ENCODE results near the gene MARCHF2. TPM values are rescaled to one million over a fixed set of nuclear protein-coding genes. Genes with fewer than 3 reads are reported as not detected.
"Not testable (repeated sequence)": the region's sequence is repeated elsewhere in the genome, so short reads cannot be mapped to it uniquely, and the experiment has no call there.

Gene MARCHF2, protein sequence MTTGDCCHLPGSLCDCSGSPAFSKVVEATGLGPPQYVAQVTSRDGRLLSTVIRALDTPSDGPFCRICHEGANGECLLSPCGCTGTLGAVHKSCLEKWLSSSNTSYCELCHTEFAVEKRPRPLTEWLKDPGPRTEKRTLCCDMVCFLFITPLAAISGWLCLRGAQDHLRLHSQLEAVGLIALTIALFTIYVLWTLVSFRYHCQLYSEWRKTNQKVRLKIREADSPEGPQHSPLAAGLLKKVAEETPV
- 10 to 100 TPM; 14.5 to 16.0 TPM for total RNA-seq

- no peaks in the 10 kb centered on the region for H3K36me3 Mint-ChIP-seq
- ChIA-PET POLR2A (interaction anchor here (0.7 to 2.3 kb wide), 5 partner anchors 28 to 101 kb away, joined by 3 to 16 read pairs (median 7); partner anchors contain the start of genes HNRNPM and ZNF414), CTCF (interaction anchor here (0.7 to 6.2 kb wide), 30 partner anchors 8 to 229 kb away, joined by 3 to 84 read pairs (median 4); partner anchors contain the start of genes HNRNPM, KANK3, MYO1F and ZNF414)
- DNase-seq, result peak; percentile 98
- H3K9me3 Mint-ChIP-seq, result no peaks in the 10 kb centered on the region
- intact Hi-C loops (cut with micrococcal nuclease), result loop anchor here (1.0 to 2.0 kb wide), 4 partner anchors 23 to 168 kb away; partner anchors contain the start of genes HNRNPM and RAB11B
- peaks cover 11% of the 10 kb centered on the region for H3K4me1 Mint-ChIP-seq (ENCODE audit: low read depth)
- H3K27me3 Mint-ChIP-seq, result no peaks in the 10 kb centered on the region
- no peak within 1 kb of the TSS for H3K27ac Mint-ChIP-seq
- H3K4me3 Mint-ChIP-seq, result peak within 1 kb of the TSS; percentile 67
These were observed at the start of gene MARCHF2 for GRCh38 chr19:8412783-8413628. MARCHF2 (plus strand) TSS chr19:8413305; CDS start chr19:8421841, 8,536 bp downstream.

- peaks cover 25% of the 10 kb centered on the region for H3K4me1 Mint-ChIP-seq (ENCODE audit: low read depth)
- H3K4me3 Mint-ChIP-seq, result peak within 1 kb of the TSS; percentile 68
- peak; percentile 77 for DNase-seq
- peak within 1 kb of the TSS; percentile 64 for H3K27ac Mint-ChIP-seq
- CTCF ChIA-PET, result interaction anchor here (0.7 to 4.2 kb wide), 7 partner anchors 10 to 226 kb away, joined by 3 to 17 read pairs (median 3); no protein-coding TSS in a partner anchor
- H3K9me3 Mint-ChIP-seq, result no peaks in the 10 kb centered on the region
- intact Hi-C loops (cut with micrococcal nuclease), result no loop called here
- H3K27me3 Mint-ChIP-seq, result peaks cover 43% of the 10 kb centered on the region
- POLR2A ChIA-PET, result no interaction called here
- no peaks in the 10 kb centered on the region for H3K36me3 Mint-ChIP-seq
These were observed 49.0 kb upstream of the MARCHF2 start, which contains the start of gene ANGPTL4 for GRCh38 chr19:8363803-8364771. ANGPTL4 (plus strand) TSS chr19:8364155; CDS start chr19:8364322, 167 bp downstream.

DNA sequence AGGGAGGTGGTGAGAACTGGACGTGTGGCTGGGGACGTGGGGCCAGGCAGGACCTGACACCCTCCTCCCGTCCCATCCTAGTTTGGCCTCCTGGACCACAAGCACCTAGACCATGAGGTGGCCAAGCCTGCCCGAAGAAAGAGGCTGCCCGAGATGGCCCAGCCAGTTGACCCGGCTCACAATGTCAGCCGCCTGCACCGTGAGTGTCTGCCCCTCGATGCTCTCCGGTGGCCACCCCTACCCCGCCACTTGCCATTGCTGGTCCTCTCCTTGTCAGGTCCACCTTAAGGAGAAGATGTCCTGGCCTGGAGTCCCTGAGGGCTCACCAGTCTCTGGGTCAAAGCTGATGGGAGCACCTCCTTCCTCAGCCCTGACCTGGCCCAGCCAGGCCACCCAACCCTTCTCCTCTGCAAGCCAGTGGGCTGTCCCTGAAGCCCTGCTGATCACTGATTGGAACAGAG is 47.0 kb upstream of the MARCHF2 start:
- ChIA-PET POLR2A (no interaction called here), CTCF (interaction anchor here (0.7 to 4.2 kb wide), 3 partner anchors 12 to 32 kb away, joined by 3 to 17 read pairs (median 5); no protein-coding TSS in a partner anchor)
- no peak for DNase-seq
- peaks cover 43% of the 10 kb centered on the region for H3K27me3 Mint-ChIP-seq
- H3K36me3 Mint-ChIP-seq, result no peaks in the 10 kb centered on the region
- peaks cover 25% of the 10 kb centered on the region for H3K4me1 Mint-ChIP-seq (ENCODE audit: low read depth)
- intact Hi-C loops (cut with micrococcal nuclease), result no loop called here
- H3K4me3 Mint-ChIP-seq, result no peak overlapping the region
- no peak overlapping the region for H3K27ac Mint-ChIP-seq
- H3K9me3 Mint-ChIP-seq, result no peaks in the 10 kb centered on the region

GRCh38 chr19:8366961-8367326 is 46.2 kb upstream of the MARCHF2 start:
- Mint-ChIP-seq H3K27ac (no peak overlapping the region), H3K9me3 (no peaks in the 10 kb centered on the region), H3K4me1 (ENCODE audit: low read depth) (peaks cover 21% of the 10 kb centered on the region), H3K27me3 (peaks cover 39% of the 10 kb centered on the region), H3K4me3 (no peak overlapping the region), H3K36me3 (no peaks in the 10 kb centered on the region)
- DNase-seq, result no peak
- CTCF ChIA-PET, result interaction anchor here (4.2 kb wide), 1 partner anchor 13 kb away, joined by 17 read pairs; no protein-coding TSS in a partner anchor
- POLR2A ChIA-PET, result no interaction called here
- intact Hi-C loops (cut with micrococcal nuclease), result no loop called here

DNA sequence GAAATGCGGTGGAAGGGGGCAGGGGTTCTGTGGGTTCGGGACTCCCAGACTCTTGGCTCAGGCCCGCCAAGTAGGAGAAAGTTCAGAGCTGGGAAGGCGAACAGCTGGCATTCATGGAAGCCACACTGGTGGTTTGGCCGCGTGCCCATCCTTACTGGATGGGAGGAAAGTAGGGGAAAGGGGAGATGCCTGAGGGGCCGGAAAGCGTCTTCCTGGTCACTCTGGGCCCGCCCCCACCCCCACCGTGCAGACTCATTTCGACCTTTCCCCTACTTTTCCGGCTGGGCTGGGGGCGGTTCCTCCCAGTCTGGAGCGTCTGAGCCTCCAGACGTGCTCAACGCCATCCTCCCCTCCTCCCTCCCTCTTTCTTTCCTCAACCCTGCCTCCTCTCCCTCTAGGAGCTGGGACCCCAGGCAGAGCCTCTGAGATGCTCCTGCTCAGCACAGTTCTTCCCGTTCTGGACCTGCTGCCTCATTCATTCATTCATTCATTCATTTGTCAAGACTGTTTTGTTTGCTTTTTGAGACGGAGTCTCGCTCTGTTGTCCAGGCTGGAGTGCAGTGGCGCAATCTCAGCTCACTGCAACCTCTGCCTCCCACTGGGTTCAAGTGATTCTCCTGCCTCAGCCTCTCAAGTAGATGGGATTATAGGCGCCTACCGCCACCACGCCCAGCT is 45.6 kb upstream of the MARCHF2 start:
- no peak for DNase-seq
- CTCF ChIA-PET, result interaction anchor here (4.2 kb wide), 1 partner anchor 13 kb away, joined by 17 read pairs; no protein-coding TSS in a partner anchor
- no peak overlapping the region for H3K4me3 Mint-ChIP-seq
- H3K27ac Mint-ChIP-seq, result no peak overlapping the region
- H3K9me3 Mint-ChIP-seq, result no peaks in the 10 kb centered on the region
- H3K4me1 Mint-ChIP-seq (ENCODE audit: low read depth), result peaks cover 16% of the 10 kb centered on the region
- POLR2A ChIA-PET, result no interaction called here
- no peaks in the 10 kb centered on the region for H3K36me3 Mint-ChIP-seq
- peaks cover 36% of the 10 kb centered on the region for H3K27me3 Mint-ChIP-seq
- intact Hi-C loops (cut with micrococcal nuclease), result no loop called here

DNA sequence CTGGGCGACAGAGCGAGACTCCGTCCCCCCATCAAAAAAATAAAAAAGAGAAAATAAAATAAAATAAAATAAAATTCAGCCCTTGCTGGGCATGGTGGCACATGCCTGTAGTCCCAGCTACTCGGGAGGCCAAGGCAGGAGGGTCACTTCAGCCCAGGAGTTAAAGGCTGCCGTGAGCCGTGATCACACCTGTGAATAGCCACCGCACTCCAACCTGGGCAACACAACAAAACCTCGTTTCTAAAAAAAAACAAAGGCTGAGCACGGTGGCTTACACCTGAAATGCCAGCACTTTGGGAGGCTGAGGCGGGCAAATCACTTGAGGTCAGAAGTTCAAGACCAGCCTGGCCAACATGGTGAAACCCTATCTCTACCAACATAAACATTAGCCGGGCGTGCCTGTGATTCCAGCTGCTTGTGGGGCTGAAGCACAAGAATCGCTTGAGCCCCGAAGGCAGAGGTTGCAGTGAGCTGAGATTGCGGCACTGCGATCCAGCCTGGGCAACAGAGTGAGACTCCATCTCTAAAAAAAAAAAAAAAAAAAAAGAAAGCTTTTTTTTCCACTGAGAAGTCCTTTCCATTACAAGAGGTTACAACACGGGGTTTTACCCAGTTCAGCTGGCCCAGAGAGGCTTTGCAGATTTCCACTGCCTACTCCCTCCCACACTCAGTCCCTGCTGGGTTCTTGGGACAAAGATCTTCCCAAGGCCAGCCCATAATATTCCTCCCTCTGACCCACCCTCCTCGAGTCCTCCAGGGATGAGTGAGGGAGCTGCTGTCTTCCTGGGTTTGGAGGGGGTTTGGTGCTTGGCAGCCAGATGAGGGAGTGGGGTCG is 42.7 kb upstream of the MARCHF2 start:
- POLR2A ChIA-PET, result no interaction called here
- Mint-ChIP-seq H3K36me3 (no peaks in the 10 kb centered on the region), H3K4me3 (no peak overlapping the region), H3K27ac (no peak overlapping the region), H3K27me3 (peaks cover 25% of the 10 kb centered on the region), H3K4me1 (ENCODE audit: low read depth) (peaks cover 5% of the 10 kb centered on the region), H3K9me3 (no peaks in the 10 kb centered on the region)
- intact Hi-C loops (cut with micrococcal nuclease), result no loop called here
- no peak for DNase-seq
- CTCF ChIA-PET, result interaction anchor here (0.6 to 1.3 kb wide), 5 partner anchors 17 to 210 kb away, joined by 3 to 7 read pairs (median 4); no protein-coding TSS in a partner anchor

- no peak overlapping the region for H3K27ac Mint-ChIP-seq
- no peak overlapping the region for H3K4me3 Mint-ChIP-seq
- DNase-seq, result no peak
- no peaks in the 10 kb centered on the region for H3K9me3 Mint-ChIP-seq
- peaks cover 5% of the 10 kb centered on the region for H3K4me1 Mint-ChIP-seq (ENCODE audit: low read depth)
- intact Hi-C loops (cut with micrococcal nuclease), result no loop called here
- H3K27me3 Mint-ChIP-seq, result peaks cover 17% of the 10 kb centered on the region
- H3K36me3 Mint-ChIP-seq, result no peaks in the 10 kb centered on the region
- CTCF ChIA-PET, result interaction anchor here (0.6 to 1.3 kb wide), 4 partner anchors 18 to 119 kb away, joined by 3 to 7 read pairs (median 4); no protein-coding TSS in a partner anchor
- POLR2A ChIA-PET, result no interaction called here
These were observed 41.9 kb upstream of the MARCHF2 start for GRCh38 chr19:8371011-8371804.

GRCh38 chr19:8373867-8374813 is 39.0 kb upstream of the MARCHF2 start:
- intact Hi-C loops (cut with micrococcal nuclease), result no loop called here
- CTCF ChIA-PET, result no interaction called here
- Mint-ChIP-seq H3K4me1 (ENCODE audit: low read depth) (peaks cover 7% of the 10 kb centered on the region), H3K27me3 (no peaks in the 10 kb centered on the region), H3K36me3 (no peaks in the 10 kb centered on the region), H3K9me3 (no peaks in the 10 kb centered on the region), H3K27ac (no peak overlapping the region), H3K4me3 (no peak overlapping the region)
- POLR2A ChIA-PET, result no interaction called here
- DNase-seq, result no peak

DNA sequence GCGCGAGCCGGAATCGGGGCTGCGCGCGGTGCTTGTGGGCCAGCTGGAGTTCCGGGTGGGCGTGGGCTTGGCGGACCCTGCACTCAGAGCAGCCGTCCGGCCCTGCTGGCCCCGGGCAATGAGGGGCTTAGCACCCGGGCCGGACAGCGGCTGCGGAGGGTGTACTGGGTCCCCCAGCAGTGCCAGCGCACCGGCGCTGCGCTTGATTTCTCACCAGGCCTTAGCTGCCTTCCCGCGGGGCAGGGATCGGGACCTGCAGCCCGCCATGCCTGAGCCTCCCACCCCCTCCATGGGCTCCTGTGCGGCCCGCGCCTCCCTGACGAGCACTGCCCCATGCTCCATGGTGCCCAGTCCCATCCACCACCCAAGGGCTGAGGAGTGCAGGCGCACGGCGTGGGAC is 37.3 kb upstream of the MARCHF2 start:
- CTCF ChIA-PET; H3K4me1 Mint-ChIP-seq (ENCODE audit: low read depth); H3K27me3 Mint-ChIP-seq; H3K9me3 Mint-ChIP-seq; H3K36me3 Mint-ChIP-seq; H3K27ac Mint-ChIP-seq; H3K4me3 Mint-ChIP-seq; intact Hi-C loops (cut with micrococcal nuclease); DNase-seq; POLR2A ChIA-PET: not testable (repeated sequence)
